ENCODE measurements around the gene PPP1R14D. TPM values are rescaled to one million over a fixed set of nuclear protein-coding genes. Genes with fewer than 3 reads are reported as not detected.
"Not testable (repeated sequence)": the region's sequence is repeated elsewhere in the genome, so short reads cannot be mapped to it uniquely, and the experiment has no call there.

Gene PPP1R14D
- total and polyA plus RNA-seq, 4 experiments from 2014 or later, result not detected

GRCh38 chr15:40871749-40872617 lies 43.5 kb upstream of the PPP1R14D start:
- Histone ChIP-seq H3K36me3 (ENCODE audit: insufficient read depth, low read length) (no peaks in the 10 kb centered on the region), H3K27me3 (ENCODE audit: insufficient read depth, low read length) (no peaks in the 10 kb centered on the region), H3K27ac (ENCODE audit: low read depth, low read length) (no peak overlapping the region), H3K4me3 (ENCODE audit: low read length in 2 of 2) (no peak overlapping the region), H3K9me3 (ENCODE audit: control insufficient read depth in 1 of 2, low read length in 2 of 2) (no peaks in the 10 kb centered on the region), H3K4me1 (ENCODE audit: insufficient read depth, low read length) (peaks cover 6% of the 10 kb centered on the region)
- Mint-ChIP-seq H3K9me3 (no peaks in the 10 kb centered on the region), H3K27me3 (peaks cover 1% of the 10 kb centered on the region in 2 donors), H3K4me3 (peak overlapping the region in 6 of 8 donors; percentile 7 to 73 (median 56)), H3K27ac (peak overlapping the region in 2 of 7 donors; percentile 41 to 56), H3K36me3 (no peaks in the 10 kb centered on the region), H3K4me1 (peaks cover 2 to 19% (median 8%) of the 10 kb centered on the region in 4 donors)
- no peak for DNase-seq
- ChIA-PET POLR2A (ENCODE audit: partially characterized antibody) (no interaction called here), CTCF (ENCODE audit: partially characterized antibody) (interaction anchor here (1.9 to 3.2 kb wide), 5 partner anchors 9 to 22 kb away, joined by 4 to 15 read pairs (median 9); partner anchors contain the start of gene VPS18)
- intact Hi-C loops (cut with micrococcal nuclease), result no loop called here

DNA sequence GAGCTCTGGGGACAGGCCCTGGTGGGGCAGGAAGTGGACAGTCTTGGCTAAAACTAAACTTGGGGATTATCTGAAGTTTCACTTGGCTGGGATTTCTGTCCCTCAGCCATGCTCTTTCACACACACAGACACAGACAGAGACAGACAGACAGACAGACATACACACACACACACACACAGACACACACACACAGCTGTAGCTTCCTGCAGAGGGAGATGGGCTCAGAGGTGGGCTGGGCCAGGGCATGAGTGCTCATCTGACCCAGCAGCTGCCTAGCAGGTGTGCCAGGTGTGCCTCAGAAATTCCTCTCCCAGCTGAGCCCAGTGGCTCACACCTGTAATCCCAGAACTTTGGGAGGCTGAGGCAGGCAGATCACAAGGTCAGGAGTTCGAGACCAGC lies 42.2 kb upstream of the PPP1R14D start:
- H3K4me3 Mint-ChIP-seq, result no peak overlapping the region
- POLR2A ChIA-PET (ENCODE audit: partially characterized antibody), result interaction anchor here (1.3 kb wide), 1 partner anchor 13 kb away, joined by 4 read pairs; no protein-coding TSS in a partner anchor
- H3K27ac Mint-ChIP-seq, result peak overlapping the region in 2 of 7 donors; percentile 72
- no peaks in the 10 kb centered on the region for H3K36me3 ChIP-seq (ENCODE audit: insufficient read depth, low read length)
- peaks cover 2 to 19% (median 8%) of the 10 kb centered on the region in 4 donors for H3K4me1 Mint-ChIP-seq
- CTCF ChIA-PET (ENCODE audit: partially characterized antibody), result interaction anchor here (2.0 to 2.6 kb wide), 2 partner anchors 10 to 23 kb away, joined by 5 to 9 read pairs; partner anchors contain the start of gene VPS18
- H3K27me3 ChIP-seq (ENCODE audit: insufficient read depth, low read length), result no peaks in the 10 kb centered on the region
- no peak overlapping the region for H3K4me3 ChIP-seq (ENCODE audit: low read length in 2 of 2)
- no peaks in the 10 kb centered on the region for H3K9me3 Mint-ChIP-seq
- intact Hi-C loops (cut with micrococcal nuclease), result no loop called here
- no peak for DNase-seq
- H3K4me1 ChIP-seq (ENCODE audit: insufficient read depth, low read length), result peaks cover 6% of the 10 kb centered on the region
- H3K27ac ChIP-seq (ENCODE audit: low read depth, low read length), result no peak overlapping the region
- no peaks in the 10 kb centered on the region for H3K36me3 Mint-ChIP-seq
- H3K9me3 ChIP-seq (ENCODE audit: control insufficient read depth in 1 of 2, low read length in 2 of 2), result no peaks in the 10 kb centered on the region
- H3K27me3 Mint-ChIP-seq, result peaks cover 1% of the 10 kb centered on the region in 2 donors

DNA sequence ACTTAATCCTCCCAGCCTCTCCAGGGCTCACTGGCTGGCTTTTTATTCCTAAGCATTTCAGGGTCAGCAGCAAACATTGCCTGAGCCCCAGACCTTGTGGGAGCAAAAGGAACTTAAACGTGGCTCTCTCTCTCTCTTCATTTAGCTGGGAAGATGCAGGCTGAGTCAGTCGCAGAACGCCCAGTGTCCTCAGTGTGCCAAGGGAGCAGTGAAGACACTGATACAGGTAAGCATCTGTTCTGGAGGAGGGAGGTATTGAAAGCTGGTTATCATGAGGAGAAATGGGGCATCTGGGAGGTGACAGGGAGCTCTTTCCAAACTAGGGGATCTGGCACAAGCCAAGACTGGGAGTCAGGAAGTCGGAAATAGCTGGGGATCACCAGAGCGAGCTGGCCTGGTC lies 41.2 kb upstream of the PPP1R14D start:
- Mint-ChIP-seq H3K9me3 (no peaks in the 10 kb centered on the region), H3K27me3 (peaks cover 1% of the 10 kb centered on the region in 2 donors), H3K36me3 (no peaks in the 10 kb centered on the region), H3K4me3 (no peak overlapping the region), H3K4me1 (peaks cover 2 to 19% (median 8%) of the 10 kb centered on the region in 4 donors), H3K27ac (peak overlapping the region in 1 of 7 donors; percentile 48)
- Histone ChIP-seq H3K4me1 (ENCODE audit: insufficient read depth, low read length) (peaks cover 6% of the 10 kb centered on the region), H3K27me3 (ENCODE audit: insufficient read depth, low read length) (no peaks in the 10 kb centered on the region), H3K27ac (ENCODE audit: low read depth, low read length) (no peak overlapping the region), H3K4me3 (ENCODE audit: low read length in 2 of 2) (no peak overlapping the region), H3K36me3 (ENCODE audit: insufficient read depth, low read length) (no peaks in the 10 kb centered on the region), H3K9me3 (ENCODE audit: control insufficient read depth in 1 of 2, low read length in 2 of 2) (no peaks in the 10 kb centered on the region)
- intact Hi-C loops (cut with micrococcal nuclease), result no loop called here
- no peak for DNase-seq
- CTCF ChIA-PET (ENCODE audit: partially characterized antibody), result interaction anchor here (2.6 kb wide), 1 partner anchor 24 kb away, joined by 9 read pairs; the partner anchor contains the start of gene VPS18
- POLR2A ChIA-PET (ENCODE audit: partially characterized antibody), result no interaction called here

DNA sequence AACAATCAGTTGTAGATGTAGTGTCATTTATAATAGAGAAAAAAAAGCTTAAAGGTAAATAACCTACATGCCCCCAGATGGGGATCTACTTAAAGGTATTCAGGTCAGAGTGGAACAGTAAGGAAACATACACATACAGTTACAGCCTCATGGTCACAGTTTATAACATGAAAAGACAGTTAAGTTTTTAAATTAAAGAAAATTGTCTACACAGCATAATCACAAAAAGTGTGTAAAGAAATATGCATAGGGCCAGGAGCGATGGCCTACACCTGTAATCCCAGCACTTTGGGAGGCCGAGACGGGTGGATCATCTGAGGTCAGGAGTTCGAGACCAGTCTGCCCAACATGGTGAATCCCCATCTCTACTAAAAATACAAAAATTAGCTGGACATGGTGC lies 38.7 kb upstream of the PPP1R14D start:
- Histone ChIP-seq H3K27me3 (ENCODE audit: insufficient read depth, low read length) (no peaks in the 10 kb centered on the region), H3K36me3 (ENCODE audit: insufficient read depth, low read length) (no peaks in the 10 kb centered on the region), H3K27ac (ENCODE audit: low read depth, low read length) (no peak overlapping the region), H3K9me3 (ENCODE audit: control insufficient read depth in 1 of 2, low read length in 2 of 2) (no peaks in the 10 kb centered on the region), H3K4me3 (ENCODE audit: low read length in 2 of 2) (no peak overlapping the region), H3K4me1 (ENCODE audit: insufficient read depth, low read length) (no peaks in the 10 kb centered on the region)
- Mint-ChIP-seq H3K4me3 (no peak overlapping the region), H3K27ac (no peak overlapping the region), H3K27me3 (peaks cover 0 to 2% of the 10 kb centered on the region in 2 donors), H3K36me3 (no peaks in the 10 kb centered on the region), H3K9me3 (no peaks in the 10 kb centered on the region), H3K4me1 (peaks cover 0 to 4% (median 0%) of the 10 kb centered on the region in 4 donors)
- DNase-seq, result no peak
- intact Hi-C loops (cut with micrococcal nuclease), result no loop called here
- ChIA-PET CTCF (ENCODE audit: partially characterized antibody) (interaction anchor here (0.7 to 1.3 kb wide), 3 partner anchors 14 to 335 kb away, joined by 3 to 5 read pairs (median 3); no protein-coding TSS in a partner anchor), POLR2A (ENCODE audit: partially characterized antibody) (no interaction called here)

DNA sequence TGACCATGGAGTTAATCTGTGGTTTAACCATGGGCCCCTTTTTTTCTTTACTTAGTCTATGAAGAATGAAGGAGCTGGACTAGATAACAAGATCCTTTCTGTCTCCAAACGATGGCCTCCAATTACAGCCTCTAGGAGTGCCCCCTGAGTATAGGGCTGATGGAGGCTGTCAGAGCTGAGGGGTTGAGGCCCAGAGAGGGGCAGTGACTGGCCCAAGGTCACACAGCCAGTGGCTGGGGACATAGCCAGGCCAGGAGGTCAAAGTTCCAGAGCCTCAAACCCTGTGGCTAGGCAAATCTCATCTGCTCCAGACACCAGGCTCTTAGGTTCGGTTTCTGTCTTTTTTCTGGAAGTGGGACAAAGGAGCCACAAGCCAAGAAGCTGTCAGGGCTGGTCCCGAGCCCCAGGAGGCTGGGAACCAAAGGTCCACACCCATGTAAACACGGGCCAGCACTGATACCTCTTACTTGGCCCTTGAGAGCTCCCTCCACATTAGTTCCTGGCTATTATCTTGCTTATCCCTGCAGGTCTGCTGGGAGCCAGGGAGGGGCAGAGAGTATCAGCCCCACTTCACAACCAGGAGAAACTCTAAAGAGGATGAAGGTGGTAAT lies 35.3 kb upstream of the PPP1R14D start:
- no peaks in the 10 kb centered on the region for H3K36me3 Mint-ChIP-seq
- no peak overlapping the region for H3K27ac ChIP-seq (ENCODE audit: low read depth, low read length)
- peaks cover 6% of the 10 kb centered on the region for H3K4me1 ChIP-seq (ENCODE audit: insufficient read depth, low read length)
- H3K4me3 Mint-ChIP-seq, result no peak overlapping the region
- ChIA-PET CTCF (ENCODE audit: partially characterized antibody) (interaction anchor here (1.1 to 8.5 kb wide), 4 partner anchors 15 to 37 kb away, joined by 3 to 245 read pairs (median 6); partner anchors contain the start of gene VPS18), POLR2A (ENCODE audit: partially characterized antibody) (interaction anchor here (0.9 to 1.7 kb wide), 2 partner anchors 28 to 30 kb away, joined by 3 read pairs; partner anchors contain the start of gene VPS18)
- no peak for DNase-seq
- no peaks in the 10 kb centered on the region for H3K9me3 Mint-ChIP-seq
- H3K27me3 ChIP-seq (ENCODE audit: insufficient read depth, low read length), result no peaks in the 10 kb centered on the region
- H3K27me3 Mint-ChIP-seq, result peaks cover 2 to 4% of the 10 kb centered on the region in 2 donors
- H3K4me3 ChIP-seq (ENCODE audit: low read length in 2 of 2), result no peak overlapping the region
- intact Hi-C loops (cut with micrococcal nuclease), result no loop called here
- H3K36me3 ChIP-seq (ENCODE audit: insufficient read depth, low read length), result no peaks in the 10 kb centered on the region
- no peaks in the 10 kb centered on the region for H3K9me3 ChIP-seq (ENCODE audit: control insufficient read depth in 1 of 2, low read length in 2 of 2)
- H3K4me1 Mint-ChIP-seq, result peaks cover 3 to 8% (median 7%) of the 10 kb centered on the region in 4 donors
- H3K27ac Mint-ChIP-seq, result no peak overlapping the region

DNA sequence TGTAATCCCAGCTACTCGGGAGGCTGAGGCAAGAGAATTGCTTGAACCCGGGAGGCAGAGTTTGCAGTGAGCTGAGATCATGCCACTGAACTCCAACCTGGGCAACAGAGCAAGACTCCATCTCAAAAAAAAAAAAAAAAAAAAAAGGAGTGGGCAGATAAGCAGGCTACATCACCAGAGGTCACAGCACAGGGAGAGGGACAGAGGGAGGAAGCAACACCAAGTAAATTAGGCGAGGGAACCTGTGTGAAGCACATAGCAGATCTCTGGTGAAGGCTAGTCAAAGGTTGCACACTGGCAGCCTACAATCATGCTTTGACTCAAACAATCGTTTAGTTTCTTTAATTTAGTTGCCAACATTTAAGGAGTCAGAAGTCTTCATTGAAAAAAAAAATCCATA lies 32.6 kb upstream of the PPP1R14D start:
- H3K27me3 ChIP-seq (ENCODE audit: insufficient read depth, low read length); H3K9me3 ChIP-seq (ENCODE audit: control insufficient read depth in 1 of 2, low read length in 2 of 2); H3K27me3 Mint-ChIP-seq; H3K4me3 ChIP-seq (ENCODE audit: low read length in 2 of 2); DNase-seq; H3K4me3 Mint-ChIP-seq; POLR2A ChIA-PET (ENCODE audit: partially characterized antibody); H3K27ac Mint-ChIP-seq; H3K9me3 Mint-ChIP-seq; H3K36me3 Mint-ChIP-seq; H3K36me3 ChIP-seq (ENCODE audit: insufficient read depth, low read length); intact Hi-C loops (cut with micrococcal nuclease); H3K27ac ChIP-seq (ENCODE audit: low read depth, low read length): not testable (repeated sequence)
- CTCF ChIA-PET (ENCODE audit: partially characterized antibody), result interaction anchor here (0.6 to 8.5 kb wide), 7 partner anchors 19 to 327 kb away, joined by 3 to 245 read pairs (median 4); partner anchors contain the start of gene VPS18
- peaks cover 6 to 20% (median 7%) of the 10 kb centered on the region in 4 donors for H3K4me1 Mint-ChIP-seq
- H3K4me1 ChIP-seq (ENCODE audit: insufficient read depth, low read length), result peaks cover 12% of the 10 kb centered on the region
